Measurements from ENCODE around the gene LDHD.

The LDHD gene

GRCh38 chr16:75105306-75106061, 11.1 kb downstream of the LDHD start:
- DNase-seq (ENCODE audit: low read depth): no peak
- TF ChIP-seq CTCF (IDR thresholded peaks at IDR 0.05; ENCODE audit: low read depth, low read length, missing control alignments): no peak
- H3K4me3 ChIP-seq (ENCODE audit: low read depth, low read length): no peak overlapping the region

GRCh38 chr16:75104836-75105235, 11.7 kb downstream of the LDHD start:
- no peak for DNase-seq (ENCODE audit: low read depth)
- TF ChIP-seq CTCF (IDR thresholded peaks at IDR 0.05; ENCODE audit: low read depth, low read length, missing control alignments): no peak
- H3K4me3 ChIP-seq (ENCODE audit: low read depth, low read length): no peak overlapping the region

GRCh38 chr16:75103994-75104393, 12.6 kb downstream of the LDHD start:
- TF ChIP-seq CTCF (IDR thresholded peaks at IDR 0.05; ENCODE audit: low read depth, low read length, missing control alignments): no peak
- no peak for DNase-seq (ENCODE audit: low read depth)
- H3K4me3 ChIP-seq (ENCODE audit: low read depth, low read length): no peak overlapping the region

- TF ChIP-seq CTCF (IDR thresholded peaks at IDR 0.05; ENCODE audit: low read depth, low read length, missing control alignments): no peak
- DNase-seq (ENCODE audit: low read depth): no peak
- no peak overlapping the region for H3K4me3 ChIP-seq (ENCODE audit: low read depth, low read length)
Measured at GRCh38 chr16:75102595-75102994, 14.0 kb downstream of the LDHD start.

GRCh38 chr16:75101635-75102034, 14.9 kb downstream of the LDHD start:
- no peak for TF ChIP-seq CTCF (IDR thresholded peaks at IDR 0.05; ENCODE audit: low read depth, low read length, missing control alignments)
- no peak for DNase-seq (ENCODE audit: low read depth)
- no peak overlapping the region for H3K4me3 ChIP-seq (ENCODE audit: low read depth, low read length)

- no peak for TF ChIP-seq CTCF (IDR thresholded peaks at IDR 0.05; ENCODE audit: low read depth, low read length, missing control alignments)
- no peak overlapping the region for H3K4me3 ChIP-seq (ENCODE audit: low read depth, low read length)
- DNase-seq (ENCODE audit: low read depth): no peak
Measured at GRCh38 chr16:75100603-75100990, 16.0 kb downstream of the LDHD start.
